ENCODE results near the gene KCNMA1.

Gene KCNMA1

DNA sequence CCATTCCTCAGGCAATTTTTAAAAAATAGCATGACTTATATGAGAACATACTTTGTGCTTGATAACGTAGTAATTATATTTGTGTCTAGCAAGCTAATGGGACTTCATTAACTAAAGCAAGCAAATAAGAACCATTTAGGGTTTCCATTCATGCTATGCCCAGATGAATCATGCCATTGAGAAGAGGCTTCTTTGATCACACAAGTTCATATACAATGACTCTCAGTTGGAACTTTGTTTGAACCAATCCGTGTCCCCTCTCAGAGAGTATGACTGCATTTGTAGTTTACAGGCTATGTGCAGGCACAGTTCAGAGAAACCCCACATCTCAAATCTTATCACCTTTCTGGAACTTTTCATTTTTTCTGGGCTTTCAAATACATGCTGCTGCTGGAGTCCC is 614.2 kb downstream of the KCNMA1 start:
- Histone ChIP-seq H2AK5ac (ENCODE audit: low read length, severe bottlenecking) (no peak overlapping the region), H2BK12ac (ENCODE audit: low read length in 2 of 2) (no peak overlapping the region), H2BK5ac (ENCODE audit: low read depth, low read length, poor library complexity, severe bottlenecking) (no peak overlapping the region), H3K36me3 (ENCODE audit: control insufficient read depth in 1 of 2, insufficient read depth in 2 of 2, low read depth in 1 of 2, low read length in 2 of 2) (no peaks in the 10 kb centered on the region), H2BK15ac (ENCODE audit: low read depth, poor library complexity, severe bottlenecking) (no peak overlapping the region), H3K18ac (ENCODE audit: low read depth in 1 of 2, low read length in 2 of 2) (no peak overlapping the region), H3K4me3 (ENCODE audit: insufficient read depth in 1 of 2, low read depth in 1 of 2, low read length in 2 of 2) (no peak overlapping the region), H4K8ac (ENCODE audit: low read length) (no peak overlapping the region), H3K4me1 (ENCODE audit: control insufficient read depth, insufficient read depth, low read depth, low read length) (no peaks in the 10 kb centered on the region), H2BK120ac (ENCODE audit: low read depth, low read length) (no peak overlapping the region), H3K27ac (ENCODE audit: low read length, poor library complexity, severe bottlenecking) (no peak overlapping the region), H3K9ac (ENCODE audit: low read length) (no peak overlapping the region), H2AFZ (ENCODE audit: low read depth, low read length) (no peak overlapping the region), H4K91ac (ENCODE audit: low read length) (no peak overlapping the region), H3K14ac (ENCODE audit: low read length in 2 of 2) (no peak overlapping the region), H3K4ac (ENCODE audit: low read depth in 1 of 2, low read length in 2 of 2) (no peak overlapping the region), H3K9me3 (ENCODE audit: control insufficient read depth, low read length) (no peaks in the 10 kb centered on the region), H3K27me3 (ENCODE audit: control insufficient read depth in 1 of 2, insufficient read depth in 1 of 2, low read length in 2 of 2) (no peaks in the 10 kb centered on the region), H3K23ac (ENCODE audit: low read length in 2 of 2) (no peak overlapping the region), H3K79me1 (replicated peaks; ENCODE audit: low read length, poor library complexity, severe bottlenecking) (no peaks in the 10 kb centered on the region), H3K4me2 (ENCODE audit: low read length, poor library complexity, severe bottlenecking) (no peak overlapping the region)
- 94% methylated on average over 1 of the region's 2 CpGs for WGBS
- DNase-seq: no peak

DNA sequence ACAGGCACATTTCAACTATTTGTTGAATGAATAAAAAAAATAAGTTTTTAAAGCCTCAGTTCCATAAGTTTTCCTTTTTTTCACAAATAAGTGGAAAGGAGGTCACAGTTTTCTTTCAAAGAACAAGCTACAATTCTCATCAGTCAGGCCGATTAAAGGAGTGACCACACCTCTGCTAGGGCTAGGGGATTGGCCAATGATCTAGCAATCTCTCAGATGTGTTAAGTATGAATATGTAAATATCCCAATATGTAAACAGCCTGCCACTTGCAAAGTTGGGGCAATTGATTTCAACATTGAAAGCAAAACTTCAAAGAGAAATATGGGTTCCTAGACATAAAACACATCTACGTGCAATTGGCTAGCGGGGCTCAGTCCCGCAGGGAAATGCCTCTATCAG is 614.9 kb downstream of the KCNMA1 start:
- H2BK15ac ChIP-seq (ENCODE audit: low read depth, poor library complexity, severe bottlenecking): no peak overlapping the region
- no peak overlapping the region for H3K9ac ChIP-seq (ENCODE audit: low read length)
- H2BK5ac ChIP-seq (ENCODE audit: low read depth, low read length, poor library complexity, severe bottlenecking): no peak overlapping the region
- no peaks in the 10 kb centered on the region for H3K79me1 ChIP-seq (replicated peaks; ENCODE audit: low read length, poor library complexity, severe bottlenecking)
- no peak overlapping the region for H3K4me2 ChIP-seq (ENCODE audit: low read length, poor library complexity, severe bottlenecking)
- no peak overlapping the region for H4K91ac ChIP-seq (ENCODE audit: low read length)
- WGBS: 100% methylated on average over 3 of the region's 4 CpGs
- H2BK12ac ChIP-seq (ENCODE audit: low read length in 2 of 2): no peak overlapping the region
- no peaks in the 10 kb centered on the region for H3K4me1 ChIP-seq (ENCODE audit: control insufficient read depth, insufficient read depth, low read depth, low read length)
- H3K4ac ChIP-seq (ENCODE audit: low read depth in 1 of 2, low read length in 2 of 2): no peak overlapping the region
- H3K27ac ChIP-seq (ENCODE audit: low read length, poor library complexity, severe bottlenecking): no peak overlapping the region
- no peak overlapping the region for H2BK120ac ChIP-seq (ENCODE audit: low read depth, low read length)
- H3K36me3 ChIP-seq (ENCODE audit: control insufficient read depth in 1 of 2, insufficient read depth in 2 of 2, low read depth in 1 of 2, low read length in 2 of 2): no peaks in the 10 kb centered on the region
- no peak overlapping the region for H3K23ac ChIP-seq (ENCODE audit: low read length in 2 of 2)
- no peak overlapping the region for H2AK5ac ChIP-seq (ENCODE audit: low read length, severe bottlenecking)
- no peak overlapping the region for H4K8ac ChIP-seq (ENCODE audit: low read length)
- no peak for DNase-seq
- H3K14ac ChIP-seq (ENCODE audit: low read length in 2 of 2): no peak overlapping the region
- H3K18ac ChIP-seq (ENCODE audit: low read depth in 1 of 2, low read length in 2 of 2): no peak overlapping the region
- H3K4me3 ChIP-seq (ENCODE audit: insufficient read depth in 1 of 2, low read depth in 1 of 2, low read length in 2 of 2): no peak overlapping the region
- no peaks in the 10 kb centered on the region for H3K27me3 ChIP-seq (ENCODE audit: control insufficient read depth in 1 of 2, insufficient read depth in 1 of 2, low read length in 2 of 2)
- H2AFZ ChIP-seq (ENCODE audit: low read depth, low read length): no peak overlapping the region
- no peaks in the 10 kb centered on the region for H3K9me3 ChIP-seq (ENCODE audit: control insufficient read depth, low read length)

DNA sequence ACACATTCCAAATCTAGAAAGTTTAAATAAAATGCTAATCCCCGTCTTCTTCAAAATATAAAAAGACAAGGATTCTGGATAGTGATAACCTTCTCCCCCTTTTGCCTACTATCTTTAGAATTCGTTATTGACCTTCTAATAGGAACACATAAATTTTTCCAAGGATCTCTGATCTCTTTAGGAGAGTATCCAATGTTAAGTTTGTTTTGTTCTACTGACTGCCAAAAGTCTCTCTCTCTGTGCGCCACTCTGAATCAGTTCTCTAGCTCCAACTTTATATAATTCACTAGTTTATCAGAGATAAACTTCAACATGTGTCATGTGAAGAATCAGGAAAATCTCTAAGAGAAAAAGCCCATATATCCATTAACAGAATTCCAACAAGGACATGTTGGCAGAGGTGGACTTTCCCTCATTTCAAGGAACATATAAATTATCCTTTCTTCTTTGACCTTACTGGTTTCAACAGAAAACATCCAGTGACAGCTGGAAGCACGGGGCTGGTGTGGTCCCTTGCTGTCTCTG is 615.6 kb downstream of the KCNMA1 start:
- Histone ChIP-seq H2BK15ac (ENCODE audit: low read depth, poor library complexity, severe bottlenecking) (no peak overlapping the region), H2BK120ac (ENCODE audit: low read depth, low read length) (no peak overlapping the region), H3K23ac (ENCODE audit: low read length in 2 of 2) (no peak overlapping the region), H3K9ac (ENCODE audit: low read length) (no peak overlapping the region), H2AFZ (ENCODE audit: low read depth, low read length) (no peak overlapping the region), H3K36me3 (ENCODE audit: control insufficient read depth in 1 of 2, insufficient read depth in 2 of 2, low read depth in 1 of 2, low read length in 2 of 2) (no peaks in the 10 kb centered on the region), H3K4me3 (ENCODE audit: insufficient read depth in 1 of 2, low read depth in 1 of 2, low read length in 2 of 2) (no peak overlapping the region), H3K27ac (ENCODE audit: low read length, poor library complexity, severe bottlenecking) (no peak overlapping the region), H2AK5ac (ENCODE audit: low read length, severe bottlenecking) (no peak overlapping the region), H3K14ac (ENCODE audit: low read length in 2 of 2) (no peak overlapping the region), H3K27me3 (ENCODE audit: control insufficient read depth in 1 of 2, insufficient read depth in 1 of 2, low read length in 2 of 2) (no peaks in the 10 kb centered on the region), H3K4me1 (ENCODE audit: control insufficient read depth, insufficient read depth, low read depth, low read length) (no peaks in the 10 kb centered on the region), H2BK5ac (ENCODE audit: low read depth, low read length, poor library complexity, severe bottlenecking) (no peak overlapping the region), H3K9me3 (ENCODE audit: control insufficient read depth, low read length) (no peaks in the 10 kb centered on the region), H3K79me1 (replicated peaks; ENCODE audit: low read length, poor library complexity, severe bottlenecking) (no peaks in the 10 kb centered on the region), H3K4ac (ENCODE audit: low read depth in 1 of 2, low read length in 2 of 2) (no peak overlapping the region), H2BK12ac (ENCODE audit: low read length in 2 of 2) (no peak overlapping the region), H3K18ac (ENCODE audit: low read depth in 1 of 2, low read length in 2 of 2) (no peak overlapping the region), H4K8ac (ENCODE audit: low read length) (no peak overlapping the region), H3K4me2 (ENCODE audit: low read length, poor library complexity, severe bottlenecking) (no peak overlapping the region), H4K91ac (ENCODE audit: low read length) (no peak overlapping the region)
- WGBS: 88% methylated on average over 3 of the region's 4 CpGs
- DNase-seq: no peak

DNA sequence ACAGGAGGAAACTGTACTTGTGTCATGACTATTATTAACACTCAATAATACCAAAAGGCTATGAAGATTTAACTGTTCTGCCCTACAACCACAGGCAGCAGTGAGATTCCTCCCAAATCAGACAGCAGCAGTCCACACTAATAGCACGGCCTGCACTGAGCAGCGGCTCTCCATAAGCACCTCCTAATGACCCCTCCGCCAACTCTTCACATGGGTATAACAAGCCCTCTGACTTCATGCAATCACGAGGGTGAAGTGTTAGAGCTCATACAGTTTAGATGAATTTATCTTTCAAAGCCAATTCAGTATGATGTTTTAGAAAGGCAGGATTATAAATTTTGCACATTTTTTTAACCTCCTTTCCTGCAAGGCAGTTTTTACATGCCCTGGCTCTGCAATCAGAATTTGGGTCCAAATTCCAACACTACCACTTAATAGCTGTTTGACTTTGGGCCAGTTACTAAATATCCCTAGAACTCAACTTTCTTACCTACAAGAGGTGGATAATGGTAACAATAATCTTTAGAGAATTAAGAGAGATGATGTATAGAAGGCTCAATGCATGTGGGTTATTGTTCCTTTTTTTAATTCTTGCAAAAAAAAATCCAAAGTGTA is 617.1 kb downstream of the KCNMA1 start:
- Histone ChIP-seq H3K9ac (ENCODE audit: low read length) (no peak overlapping the region), H3K23ac (ENCODE audit: low read length in 2 of 2) (no peak overlapping the region), H2AK5ac (ENCODE audit: low read length, severe bottlenecking) (no peak overlapping the region), H2BK12ac (ENCODE audit: low read length in 2 of 2) (no peak overlapping the region), H4K91ac (ENCODE audit: low read length) (no peak overlapping the region), H2BK120ac (ENCODE audit: low read depth, low read length) (no peak overlapping the region), H3K27ac (ENCODE audit: low read length, poor library complexity, severe bottlenecking) (no peak overlapping the region), H3K4me2 (ENCODE audit: low read length, poor library complexity, severe bottlenecking) (no peak overlapping the region), H3K4ac (ENCODE audit: low read depth in 1 of 2, low read length in 2 of 2) (no peak overlapping the region), H3K79me1 (replicated peaks; ENCODE audit: low read length, poor library complexity, severe bottlenecking) (no peaks in the 10 kb centered on the region), H2AFZ (ENCODE audit: low read depth, low read length) (no peak overlapping the region), H2BK15ac (ENCODE audit: low read depth, poor library complexity, severe bottlenecking) (no peak overlapping the region), H4K8ac (ENCODE audit: low read length) (no peak overlapping the region), H3K27me3 (ENCODE audit: control insufficient read depth in 1 of 2, insufficient read depth in 1 of 2, low read length in 2 of 2) (no peaks in the 10 kb centered on the region), H3K14ac (ENCODE audit: low read length in 2 of 2) (no peak overlapping the region), H3K9me3 (ENCODE audit: control insufficient read depth, low read length) (no peaks in the 10 kb centered on the region), H3K4me3 (ENCODE audit: insufficient read depth in 1 of 2, low read depth in 1 of 2, low read length in 2 of 2) (no peak overlapping the region), H3K4me1 (ENCODE audit: control insufficient read depth, insufficient read depth, low read depth, low read length) (no peaks in the 10 kb centered on the region), H2BK5ac (ENCODE audit: low read depth, low read length, poor library complexity, severe bottlenecking) (no peak overlapping the region), H3K18ac (ENCODE audit: low read depth in 1 of 2, low read length in 2 of 2) (no peak overlapping the region), H3K36me3 (ENCODE audit: control insufficient read depth in 1 of 2, insufficient read depth in 2 of 2, low read depth in 1 of 2, low read length in 2 of 2) (no peaks in the 10 kb centered on the region)
- DNase-seq: no peak
- WGBS: 83% methylated on average over 2 of the region's 4 CpGs

Measured in mesenchymal stem cell (in vitro differentiated cells and primary cell).